GM12874 (cell line): ENCODE data around the gene EIF3L.

Experiments used
- CTCF ChIP-seq: IDR thresholded peaks from 2 replicates; pipeline ENCODE4 v1.5.1; 2011; ENCODE audit warnings: low read depth, mild to moderate bottlenecking, control low read depth, low read length, moderate library complexity; ENCODE audit not compliant: insufficient read depth

Gene EIF3L

DNA sequence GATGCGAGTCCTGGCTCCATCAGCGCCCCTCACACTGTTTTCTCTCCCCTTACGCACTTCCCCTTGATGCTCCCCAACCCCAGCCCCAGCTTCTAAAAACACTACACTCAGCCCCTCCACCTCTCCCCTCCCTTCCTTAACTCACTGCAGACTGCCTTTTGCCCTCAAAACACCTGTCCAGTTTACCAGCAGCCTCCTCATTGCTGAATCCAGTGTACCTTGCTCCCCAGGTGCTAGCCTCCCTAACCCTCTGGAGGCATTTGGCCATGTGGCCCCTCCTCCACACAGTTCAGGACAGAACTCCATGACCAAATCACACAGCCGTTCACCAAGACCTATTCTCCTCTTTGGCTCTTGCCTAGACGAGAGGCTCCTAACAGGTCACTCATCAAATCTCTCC lies 28.9 kb upstream of the EIF3L start:
- no peak for TF ChIP-seq CTCF

- no peak for TF ChIP-seq CTCF
Measured at GRCh38 chr22:37822079-37822833, 27.0 kb upstream of the EIF3L start.

GRCh38 chr22:37823134-37823985 lies 25.9 kb upstream of the EIF3L start, which contains the start of gene GALR3:
TSS of gene GALR3 (plus strand) at chr22:37823382. CDS start at chr22:37823407, 25 bp downstream.
- TF ChIP-seq CTCF, result no peak

GRCh38 chr22:37824674-37825641 lies 24.3 kb upstream of the EIF3L start:
- peak; percentile 22 for TF ChIP-seq CTCF

DNA sequence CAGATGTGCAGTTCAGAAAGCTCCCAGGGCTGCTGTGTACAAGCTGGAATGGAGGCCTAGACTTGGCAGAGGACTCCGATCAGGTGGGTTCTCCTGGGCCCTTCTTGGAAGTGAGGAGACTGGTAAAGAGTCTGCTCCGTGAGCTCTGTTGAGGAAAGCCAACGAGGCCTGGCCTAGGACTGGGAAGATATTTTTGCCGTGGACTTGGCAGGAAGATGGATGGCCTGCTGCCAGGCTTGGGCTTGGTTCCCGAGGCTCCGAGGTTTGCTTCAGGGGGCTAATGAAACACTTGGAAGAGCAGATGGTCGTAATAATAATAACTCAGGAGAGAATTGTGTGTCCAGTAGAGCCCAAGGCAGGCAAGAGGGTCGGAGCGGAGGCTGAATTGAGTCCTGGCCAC lies 22.2 kb upstream of the EIF3L start:
- TF ChIP-seq CTCF, result no peak

DNA sequence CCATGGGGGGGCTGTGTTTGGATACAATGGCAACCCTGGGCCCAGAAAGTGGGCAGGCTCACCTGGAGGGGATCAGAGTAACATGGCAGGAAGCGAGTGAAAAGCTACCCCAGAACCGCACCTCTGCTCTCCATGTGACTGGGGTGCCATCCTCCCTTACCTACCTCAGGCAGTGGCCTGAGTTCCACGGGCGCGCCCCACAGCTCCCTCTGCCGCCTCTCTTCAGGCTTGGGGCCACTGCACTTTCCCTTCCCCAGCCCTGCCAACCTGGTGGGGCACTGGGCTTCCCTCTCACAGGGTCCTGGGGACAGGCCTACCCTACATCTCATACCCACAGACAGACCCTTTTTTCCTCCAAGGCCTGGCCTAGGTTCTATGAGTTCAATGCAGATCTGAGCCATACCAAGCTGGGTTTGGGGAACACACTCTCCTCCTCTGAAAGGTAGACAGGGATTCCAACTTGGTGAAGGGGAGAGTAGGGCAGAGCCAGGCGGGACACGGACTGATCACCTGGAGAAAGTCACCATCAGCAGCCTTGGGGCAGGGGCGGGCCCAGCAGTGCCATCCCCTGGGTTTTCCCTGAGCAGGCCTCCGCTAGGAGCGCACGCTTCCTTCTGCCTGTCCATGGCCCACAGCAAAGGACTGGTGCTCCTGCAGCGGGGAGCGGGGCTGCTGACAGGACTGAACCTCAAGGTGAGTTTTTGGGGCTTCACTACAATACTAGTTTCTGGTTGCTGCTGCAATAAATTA lies 19.0 kb upstream of the EIF3L start:
- no peak for TF ChIP-seq CTCF
